ENCODE data around the gene SORCS1.

SORCS1 gene

DNA sequence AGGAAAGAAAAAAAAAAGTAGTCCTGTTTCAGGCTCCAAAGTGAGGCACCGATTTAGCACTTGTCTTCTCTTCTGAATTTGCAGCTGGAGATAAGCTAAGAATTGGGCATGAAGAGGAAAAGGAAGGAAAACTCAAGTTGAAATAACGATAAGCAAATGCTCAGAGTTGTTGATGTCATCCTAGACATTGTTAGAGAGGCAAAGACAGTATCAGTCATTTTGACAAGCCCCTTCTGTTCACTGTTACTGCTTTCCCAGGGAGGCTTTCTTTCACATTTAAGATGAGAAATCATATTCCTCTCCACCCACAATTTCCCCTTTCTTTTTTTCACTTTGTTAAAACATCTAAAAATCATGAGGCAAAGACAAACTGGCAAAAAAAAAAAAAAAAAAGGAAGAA is 41.8 kb downstream of the SORCS1 start:
- intact Hi-C loops (cut with DNase I): no loop called here
- no peak for DNase-seq

GRCh38 chr10:107118866-107119265 is 45.6 kb downstream of the SORCS1 start:
- intact Hi-C loops (cut with DNase I): no loop called here

GRCh38 chr10:107104026-107104652 is 60.4 kb downstream of the SORCS1 start:
- intact Hi-C loops (cut with DNase I): no loop called here
- DNase-seq: no peak

More at GRCh38 chr10:107118866-107119265, 45.6 kb downstream of the SORCS1 start:
- DNase-seq: no peak

- no peak for DNase-seq
- intact Hi-C loops (cut with DNase I): no loop called here
Observed at GRCh38 chr10:107103174-107104025, 61.1 kb downstream of the SORCS1 start.

GRCh38 chr10:107098326-107098725 is 66.2 kb downstream of the SORCS1 start:
- no peak for DNase-seq
- intact Hi-C loops (cut with DNase I): no loop called here

GRCh38 chr10:107094824-107095522 is 69.5 kb downstream of the SORCS1 start:
- no peak for DNase-seq
- intact Hi-C loops (cut with DNase I): no loop called here

DNA sequence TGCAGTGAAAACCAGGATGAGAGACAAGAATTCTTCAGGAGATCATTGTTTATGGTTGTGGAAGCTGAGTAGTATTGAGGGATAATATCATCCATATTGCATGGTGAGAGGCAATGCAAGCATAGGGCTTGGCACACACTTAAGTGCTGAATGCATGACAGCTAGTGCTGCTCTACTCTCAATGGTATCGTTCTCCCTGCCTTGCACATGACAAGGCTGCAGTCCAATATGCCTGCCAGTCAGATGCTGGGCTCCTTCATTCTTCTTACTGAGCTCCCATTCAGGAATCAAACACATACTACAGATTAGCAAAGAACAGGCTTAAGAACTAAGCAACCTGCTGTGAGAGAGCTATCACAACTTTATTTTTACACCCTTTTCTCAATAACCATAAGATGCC is 72.2 kb downstream of the SORCS1 start:
- intact Hi-C loops (cut with DNase I): no loop called here

GRCh38 chr10:107091126-107091525 is 73.4 kb downstream of the SORCS1 start:
- DNase-seq: no peak
- intact Hi-C loops (cut with DNase I): no loop called here

More for the DNA sequence above, 72.2 kb downstream of the SORCS1 start:
- no peak for DNase-seq

- intact Hi-C loops (cut with DNase I): no loop called here
- DNase-seq: no peak
Observed at GRCh38 chr10:107085665-107086525, 78.6 kb downstream of the SORCS1 start.

GRCh38 chr10:107083388-107084009 is 81.0 kb downstream of the SORCS1 start:
- DNase-seq: no peak
- intact Hi-C loops (cut with DNase I): no loop called here

- intact Hi-C loops (cut with DNase I): no loop called here
- no peak for DNase-seq
Observed at GRCh38 chr10:107081644-107082043, 82.9 kb downstream of the SORCS1 start.

GRCh38 chr10:107075117-107075516 is 89.4 kb downstream of the SORCS1 start:
- no peak for DNase-seq
- intact Hi-C loops (cut with DNase I): no loop called here

DNA sequence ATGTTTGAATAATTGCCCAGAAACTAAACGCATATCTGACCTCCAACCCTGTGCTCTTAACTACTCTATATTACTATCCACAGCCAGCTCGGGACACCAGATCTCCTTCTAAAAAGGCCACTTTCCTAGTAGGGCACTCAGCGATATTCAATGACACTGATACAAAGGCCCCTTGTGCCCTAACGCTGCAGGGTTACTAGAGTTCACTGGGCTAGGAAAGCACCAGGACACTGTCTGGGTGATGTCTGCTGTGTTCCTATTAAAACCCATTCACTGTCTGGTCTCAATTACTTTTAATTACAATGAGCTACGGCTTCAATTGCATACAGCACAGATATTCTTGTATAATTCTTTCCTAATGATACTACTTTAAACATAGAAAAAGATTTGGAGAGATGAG is 91.7 kb downstream of the SORCS1 start:
- intact Hi-C loops (cut with DNase I): no loop called here
- peak in 1 of 10 donors; percentile 27 for DNase-seq

GRCh38 chr10:107072028-107072427 is 92.5 kb downstream of the SORCS1 start:
- intact Hi-C loops (cut with DNase I): no loop called here
- DNase-seq: no peak

GRCh38 chr10:107071301-107071700 is 93.2 kb downstream of the SORCS1 start:
- intact Hi-C loops (cut with DNase I): no loop called here
- no peak for DNase-seq

GRCh38 chr10:107067843-107068242 is 96.7 kb downstream of the SORCS1 start:
- intact Hi-C loops (cut with DNase I): no loop called here
- no peak for DNase-seq

- DNase-seq: no peak
- intact Hi-C loops (cut with DNase I): no loop called here
Observed at GRCh38 chr10:107064075-107064474, 100.4 kb downstream of the SORCS1 start.

DNA sequence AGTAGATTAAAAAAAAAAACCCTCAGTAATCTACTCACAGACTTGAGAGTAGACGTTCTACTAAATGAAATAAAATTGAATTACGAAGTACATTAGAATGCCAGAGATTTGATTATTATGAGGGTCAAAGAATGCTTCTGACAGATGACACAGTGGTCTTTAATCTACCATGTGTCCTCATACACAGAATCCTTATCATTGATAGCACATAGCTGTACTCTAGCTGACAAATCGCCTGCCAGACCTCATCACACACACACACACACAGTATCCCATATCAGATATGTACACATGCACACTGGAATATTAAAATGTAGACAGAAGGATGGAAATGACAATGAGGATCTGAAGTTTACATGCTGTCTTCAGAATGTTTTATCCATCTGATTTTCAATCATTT is 104.6 kb downstream of the SORCS1 start:
- intact Hi-C loops (cut with DNase I): no loop called here

DNA sequence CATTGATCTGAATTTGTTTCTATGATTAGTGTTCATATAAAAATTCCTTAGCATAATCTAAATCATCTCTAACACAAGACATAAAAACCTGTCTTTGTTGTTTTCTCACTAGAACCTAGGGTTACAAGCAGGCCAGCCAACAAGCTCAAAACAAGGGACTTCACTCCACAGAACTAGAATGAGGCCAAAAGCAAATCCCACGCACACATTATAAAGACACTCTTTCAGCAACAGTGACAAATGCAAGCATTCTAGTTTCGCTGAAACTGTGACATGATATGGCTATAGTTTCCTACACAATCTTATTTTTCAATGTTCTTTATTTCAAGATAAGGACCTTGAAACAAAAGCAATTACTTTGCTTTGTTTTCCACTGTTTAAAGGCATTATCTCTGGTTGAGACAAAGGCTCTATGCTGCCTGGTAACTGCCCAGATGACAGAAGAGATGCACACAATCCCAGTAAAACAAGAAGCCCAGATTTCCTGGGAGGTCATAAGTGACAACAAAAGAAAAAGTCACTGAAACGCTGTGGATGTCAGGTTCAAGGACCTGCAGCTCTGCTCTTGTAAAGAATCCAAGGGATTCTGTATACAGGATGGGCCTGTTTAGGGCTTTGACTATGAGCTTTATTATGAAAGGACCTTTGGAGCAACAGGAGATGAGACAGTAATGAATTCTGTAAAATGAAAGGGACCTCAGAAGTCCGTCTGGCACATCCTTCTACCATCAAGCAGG is 105.3 kb downstream of the SORCS1 start:
- intact Hi-C loops (cut with DNase I): no loop called here
- no peak for DNase-seq

More for the DNA sequence above, 104.6 kb downstream of the SORCS1 start:
- DNase-seq: no peak
